ENCODE measurements around the gene DVL2.

GRCh38 chr17:7237266-7237760 is 3.0 kb upstream of the DVL2 start:
- no peak for TF ChIP-seq CTCF (IDR thresholded peaks at IDR 0.05; ENCODE audit: poor library complexity, severe bottlenecking)
- no peak for TF ChIP-seq EP300 (conservative IDR thresholded peaks at IDR 0.05; ENCODE audit: poor library complexity, severe bottlenecking)
- no peak for TF ChIP-seq POLR2AphosphoS5 (IDR thresholded peaks at IDR 0.05)
- no peak for TF ChIP-seq RAD21 (conservative IDR thresholded peaks at IDR 0.05)
- TF ChIP-seq EZH2 (IDR thresholded peaks at IDR 0.05; ENCODE audit: borderline replicate concordance, insufficient read depth, low read length, poor library complexity, severe bottlenecking) = no peak
- TF ChIP-seq SMC3 (conservative IDR thresholded peaks at IDR 0.05; ENCODE audit: poor library complexity) = no peak
